GM12878 (cell line): ENCODE results near the gene UTP20. TPM values are rescaled to one million over a fixed set of nuclear protein-coding genes. Genes with fewer than 3 reads are reported as not detected.

ENCODE experiments used
- ATAC-seq: fragments of 200-7000 bp; cut with Tn5 transposase; 3 replicates; pipeline ENCODE4 v1.9.1; 2020; ENCODE audit warnings: mild to moderate bottlenecking, moderate library complexity
- BruUV-seq: library from RNA; stranded (reverse); fragments of 400-500 nt; replicated peaks from 2 replicates; lab custom pipeline; 2021; lab: Mats Ljungman, UMichigan
- CTCF ChIA-PET: fragments of 300-600 bp; sonication (Branson Sonifier 250); formaldehyde crosslinking; extraction: SDS; loops from one replicate; lab custom pipeline; 2021; ENCODE audit warnings: inconsistent platforms; lab: Yijun Ruan, JAX
- POLR2A ChIA-PET: fragments of 350-600 bp; formaldehyde crosslinking; extraction: SDS; loops from one replicate; lab custom pipeline; 2021; ENCODE audit warnings: inconsistent platforms; lab: Charles Lee
- RAD21 ChIA-PET: fragments of 300-600 bp; sonication (Branson Sonifier 250); formaldehyde crosslinking; loops from one replicate; lab custom pipeline; 2023; ENCODE audit warnings: antibody characterized with exemption; ENCODE audit not compliant: unreplicated experiment; lab: Charles Lee
- SMC1A ChIA-PET: fragments of 300-600 bp; sonication (Branson Sonifier 250); formaldehyde crosslinking; loops from one replicate; lab custom pipeline; 2023; ENCODE audit not compliant: unreplicated experiment, uncharacterized antibody; lab: Charles Lee
- DNase-seq: peaks from one replicate; pipeline ENCODE4 v3.0.0-alpha.2; 2011; ENCODE audit warnings: low read depth, low spot score
- FAIRE-seq: peaks from 3 replicates; lab custom pipeline; 2011; peaks lifted over from hg19 to GRCh38; lab: Jason Lieb, UNC
- H2AFZ ChIP-seq: 2 replicates; pipeline ENCODE4 v1.6.0; 2011; ENCODE audit warnings: low read depth, low read length, control low read depth; ENCODE audit not compliant: control insufficient read depth
- H3K27ac ChIP-seq: 2 replicates; pipeline ENCODE4 v1.5.1; 2011; ENCODE audit warnings: control low read depth; ENCODE audit not compliant: control insufficient read depth, insufficient read depth
- H3K27me3 ChIP-seq, 2 experiments: replicated peaks in 1 of 2; 2 replicates each; pipeline versions ENCODE4 v1.6.0 to v1.6.1; 2011; ENCODE audit warnings: low read length in 1 of 2; ENCODE audit not compliant: control insufficient read depth in 2 of 2, insufficient read depth in 2 of 2
- H3K36me3 ChIP-seq, 2 experiments: 2 replicates each; pipeline ENCODE4 v1.5.1; 2011; ENCODE audit warnings: low read length in 1 of 2; ENCODE audit not compliant: control insufficient read depth in 2 of 2, insufficient read depth in 2 of 2
- H3K4me1 ChIP-seq: 2 replicates; pipeline ENCODE4 v1.6.1; 2011; ENCODE audit warnings: mild to moderate bottlenecking, low read length, moderate library complexity, mixed read lengths; ENCODE audit not compliant: control insufficient read depth, insufficient read depth
- H3K4me2 ChIP-seq: 2 replicates; pipeline ENCODE4 v1.6.0; 2011; ENCODE audit warnings: control low read depth; ENCODE audit not compliant: control insufficient read depth, insufficient read depth
- H3K4me3 ChIP-seq: fragments of 200-600 bp; sonication (generic); 2 replicates; pipeline ENCODE4 v1.5.1; 2016
- H3K79me2 ChIP-seq: 2 replicates; pipeline ENCODE4 v1.6.0; 2011; ENCODE audit warnings: low read length; ENCODE audit not compliant: control insufficient read depth, insufficient read depth
- H3K9ac ChIP-seq: 2 replicates; pipeline ENCODE4 v1.8.0; 2011; ENCODE audit warnings: low read length, control low read depth, mixed read lengths; ENCODE audit not compliant: control insufficient read depth, insufficient read depth
- H3K9me3 ChIP-seq: replicated peaks from 3 replicates; pipeline ENCODE4 v1.5.1; 2011; ENCODE audit warnings: mild to moderate bottlenecking, low read length; ENCODE audit not compliant: control insufficient read depth, insufficient read depth
- H4K20me1 ChIP-seq: 2 replicates; pipeline ENCODE4 v1.6.0; 2011; ENCODE audit not compliant: control insufficient read depth, insufficient read depth
- MYC ChIP-seq: IDR thresholded peaks from 2 replicates; pipeline ENCODE4 v1.6.1; 2011; ENCODE audit warnings: mild to moderate bottlenecking, low read length, moderate library complexity, inconsistent platforms; ENCODE audit not compliant: insufficient read depth, insufficient replicate concordance, insufficient read length, severe bottlenecking
- NFIC ChIP-seq: IDR thresholded peaks from 2 replicates; pipeline ENCODE4 v1.6.1; 2012; ENCODE audit warnings: low read depth, mild to moderate bottlenecking, inconsistent platforms, low read length, moderate library complexity
- ZNF384 ChIP-seq: IDR thresholded peaks from 2 replicates; pipeline ENCODE4 v1.6.1; 2012; ENCODE audit warnings: low read depth, mild to moderate bottlenecking, low read length, improper control_type of control experiment, borderline replicate concordance
- WGBS: methylation state at CpG from one replicate; pipeline ENCODE4 v1.1.6; 2016; ENCODE audit warnings: low lambda C conversion rate; ENCODE audit not compliant: insufficient replicate concordance, insufficient coverage; ENCODE audit errors: missing lambda C conversion rate; 5-methylcytosine and 5-hydroxymethylcytosine counted together
- in situ Hi-C: fragments of 300-500 bp; cut with MboI; formaldehyde crosslinking; loops from 9 replicates; pipeline ENCODE4 v1.14.3; 2018; ENCODE audit warnings: mixed read lengths
- intact Hi-C: fragments of 100-400 bp; cut with micrococcal nuclease; formaldehyde crosslinking; loops from one replicate; pipeline ENCODE4 v1.14.2; 2022; ENCODE audit not compliant: unreplicated experiment
- polyA plus RNA-seq, 11 experiments: library from polyadenylated mRNA; depleted of rRNA in 4 of 11; unstranded in 6 of 11; stranded (reverse) in 5 of 11; fragments of >200 nt; fragmentation: Nextera tagmentation in 4 of 11; fragmentation: Illumina TruSeq in 1 of 11; extraction: Ambion mirVana in 4 of 11; extraction: Trizol in 1 of 11; gene quantifications; 1 replicate in 1 of 11; 2 replicates in 10 of 11; pipeline versions ENCODE4 v1.2.1 to v1.2.3, GENCODE V29; 2011 to 2016; ENCODE audit warnings: inconsistent platforms in 2 of 11, missing spikeins in 2 of 11, low read depth in 1 of 11
- total RNA-seq, 4 experiments: library from RNA; depleted of rRNA in 3 of 4; stranded (reverse); fragments of >200 nt in 3 of 4; fragmentation: Illumina TruSeq in 1 of 4; extraction: Trizol in 1 of 4; gene quantifications; 2 replicates each; pipeline versions ENCODE4 v1.2.1 to v1.2.3, GENCODE V29; 2013 to 2021
- TF ChIP-seq, protein P1 (sequence below): fragments of 450-650 bp; IDR thresholded peaks from 2 replicates; pipeline ENCODE4 v1.6.1; 2018; ENCODE audit warnings: borderline replicate concordance, mild to moderate bottlenecking; ENCODE audit not compliant: partially characterized antibody
- TF ChIP-seq, protein P2 (sequence below): fragments of 450-650 bp; IDR thresholded peaks from 2 replicates; pipeline ENCODE4 v1.6.1; 2017; ENCODE audit warnings: antibody characterized with exemption, mild to moderate bottlenecking, moderate library complexity

The UTP20 gene
- total and polyA plus RNA-seq, 10 of the 15 experiments (the other 5 are each of a cell fraction or from before 2014, with no cell fraction given): 3.6 to 25.6 (median 16.7) TPM

DNA sequence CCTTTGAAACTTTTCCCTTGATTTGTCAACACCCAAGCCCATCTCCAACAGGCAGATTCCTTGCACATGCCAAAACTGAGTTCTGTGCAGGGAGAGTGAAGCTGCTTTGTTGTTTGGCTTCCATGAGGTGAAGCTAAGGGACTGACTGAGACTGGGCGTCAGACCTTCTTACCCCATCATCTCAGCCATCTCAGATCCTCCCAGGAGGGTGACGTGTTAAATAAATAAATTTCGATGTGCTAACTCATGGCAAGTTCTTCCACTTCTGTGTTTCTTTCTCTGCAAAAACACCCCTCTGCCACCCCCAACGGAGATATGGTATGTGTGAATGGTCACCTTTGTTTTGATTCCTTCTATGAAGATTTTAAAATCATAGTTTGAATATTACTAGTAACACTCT is 17.8 kb downstream of the UTP20 start (continued):
- TF ChIP-seq, protein P1, sequence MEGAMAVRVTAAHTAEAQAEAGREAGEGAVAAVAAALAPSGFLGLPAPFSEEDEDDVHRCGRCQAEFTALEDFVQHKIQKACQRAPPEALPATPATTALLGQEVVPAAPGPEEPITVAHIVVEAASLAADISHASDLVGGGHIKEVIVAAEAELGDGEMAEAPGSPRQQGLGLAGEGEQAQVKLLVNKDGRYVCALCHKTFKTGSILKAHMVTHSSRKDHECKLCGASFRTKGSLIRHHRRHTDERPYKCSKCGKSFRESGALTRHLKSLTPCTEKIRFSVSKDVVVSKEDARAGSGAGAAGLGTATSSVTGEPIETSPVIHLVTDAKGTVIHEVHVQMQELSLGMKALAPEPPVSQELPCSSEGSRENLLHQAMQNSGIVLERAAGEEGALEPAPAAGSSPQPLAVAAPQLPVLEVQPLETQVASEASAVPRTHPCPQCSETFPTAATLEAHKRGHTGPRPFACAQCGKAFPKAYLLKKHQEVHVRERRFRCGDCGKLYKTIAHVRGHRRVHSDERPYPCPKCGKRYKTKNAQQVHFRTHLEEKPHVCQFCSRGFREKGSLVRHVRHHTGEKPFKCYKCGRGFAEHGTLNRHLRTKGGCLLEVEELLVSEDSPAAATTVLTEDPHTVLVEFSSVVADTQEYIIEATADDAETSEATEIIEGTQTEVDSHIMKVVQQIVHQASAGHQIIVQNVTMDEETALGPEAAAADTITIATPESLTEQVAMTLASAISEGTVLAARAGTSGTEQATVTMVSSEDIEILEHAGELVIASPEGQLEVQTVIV: no peak

DNA sequence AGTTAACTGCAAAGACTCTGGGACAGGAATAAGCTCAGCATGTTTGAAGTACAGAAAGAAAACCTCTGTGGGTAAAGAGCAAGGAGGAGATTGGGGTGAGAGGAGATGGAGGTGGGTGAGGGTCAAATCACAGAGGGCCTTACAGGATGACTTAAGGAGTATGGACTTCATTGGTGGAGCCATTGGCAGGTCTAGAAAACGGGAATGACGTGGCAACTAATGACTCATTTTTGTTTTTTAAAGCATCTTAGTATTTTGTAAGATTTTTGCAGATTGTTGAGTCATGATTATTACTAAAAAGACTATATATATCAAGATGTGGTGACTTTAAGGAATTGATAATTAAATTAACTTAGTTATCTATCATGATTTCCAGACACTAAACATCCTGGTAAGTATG is 18.5 kb downstream of the UTP20 start:
- Histone ChIP-seq H3K9me3 (no peaks in the 10 kb centered on the region), H2AFZ (no peak overlapping the region), H3K27me3 (no peaks in the 10 kb centered on the region), H3K79me2 (no peaks in the 10 kb centered on the region), H4K20me1 (no peaks in the 10 kb centered on the region), H3K4me3 (no peak overlapping the region), H3K36me3 (peaks cover 5 to 13% of the 10 kb centered on the region in 2 experiments), H3K4me1 (no peaks in the 10 kb centered on the region), H3K27ac (no peak overlapping the region), H3K9ac (no peak overlapping the region), H3K4me2 (no peak overlapping the region)
- in situ Hi-C loops (no loop called here), intact Hi-C loops (no loop called here)
- POLR2A ChIA-PET: no interaction called here
- CTCF ChIA-PET: no interaction called here
- SMC1A ChIA-PET: no interaction called here
- BruUV-seq: no TSS peak
- FAIRE-seq (no peak), ATAC-seq (no peak), DNase-seq (no peak)
- TF ChIP-seq NFIC (no peak), ZNF384 (no peak), MYC (no peak)
- TF ChIP-seq, protein P2, sequence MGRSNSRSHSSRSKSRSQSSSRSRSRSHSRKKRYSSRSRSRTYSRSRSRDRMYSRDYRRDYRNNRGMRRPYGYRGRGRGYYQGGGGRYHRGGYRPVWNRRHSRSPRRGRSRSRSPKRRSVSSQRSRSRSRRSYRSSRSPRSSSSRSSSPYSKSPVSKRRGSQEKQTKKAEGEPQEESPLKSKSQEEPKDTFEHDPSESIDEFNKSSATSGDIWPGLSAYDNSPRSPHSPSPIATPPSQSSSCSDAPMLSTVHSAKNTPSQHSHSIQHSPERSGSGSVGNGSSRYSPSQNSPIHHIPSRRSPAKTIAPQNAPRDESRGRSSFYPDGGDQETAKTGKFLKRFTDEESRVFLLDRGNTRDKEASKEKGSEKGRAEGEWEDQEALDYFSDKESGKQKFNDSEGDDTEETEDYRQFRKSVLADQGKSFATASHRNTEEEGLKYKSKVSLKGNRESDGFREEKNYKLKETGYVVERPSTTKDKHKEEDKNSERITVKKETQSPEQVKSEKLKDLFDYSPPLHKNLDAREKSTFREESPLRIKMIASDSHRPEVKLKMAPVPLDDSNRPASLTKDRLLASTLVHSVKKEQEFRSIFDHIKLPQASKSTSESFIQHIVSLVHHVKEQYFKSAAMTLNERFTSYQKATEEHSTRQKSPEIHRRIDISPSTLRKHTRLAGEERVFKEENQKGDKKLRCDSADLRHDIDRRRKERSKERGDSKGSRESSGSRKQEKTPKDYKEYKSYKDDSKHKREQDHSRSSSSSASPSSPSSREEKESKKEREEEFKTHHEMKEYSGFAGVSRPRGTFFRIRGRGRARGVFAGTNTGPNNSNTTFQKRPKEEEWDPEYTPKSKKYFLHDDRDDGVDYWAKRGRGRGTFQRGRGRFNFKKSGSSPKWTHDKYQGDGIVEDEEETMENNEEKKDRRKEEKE: no peak
- RAD21 ChIA-PET: no interaction called here
- 97% methylated on average over 2 of the region's 2 CpGs for WGBS
